ENCODE data around the gene TXNDC15.
"Not testable (repeated sequence)": the region's sequence is repeated elsewhere in the genome, so short reads cannot be mapped to it uniquely, and the experiment has no call there.

- TF ChIP-seq CTCF, POLR2AphosphoS5 (IDR thresholded peaks at IDR 0.05): not testable (repeated sequence)
Observed at GRCh38 chr5:134910752-134911151, 36.6 kb downstream of the TXNDC15 start.
